ENCODE results near the gene GSC. TPM values are rescaled to one million over a fixed set of nuclear protein-coding genes. Genes with fewer than 3 reads are reported as not detected.
"Not testable (repeated sequence)": the region's sequence is repeated elsewhere in the genome, so short reads cannot be mapped to it uniquely, and the experiment has no call there.

The GSC gene
- total and polyA plus RNA-seq, 10 of the 15 experiments (the other 5 are each of a cell fraction or from before 2014, with no cell fraction given) = not detected

DNA sequence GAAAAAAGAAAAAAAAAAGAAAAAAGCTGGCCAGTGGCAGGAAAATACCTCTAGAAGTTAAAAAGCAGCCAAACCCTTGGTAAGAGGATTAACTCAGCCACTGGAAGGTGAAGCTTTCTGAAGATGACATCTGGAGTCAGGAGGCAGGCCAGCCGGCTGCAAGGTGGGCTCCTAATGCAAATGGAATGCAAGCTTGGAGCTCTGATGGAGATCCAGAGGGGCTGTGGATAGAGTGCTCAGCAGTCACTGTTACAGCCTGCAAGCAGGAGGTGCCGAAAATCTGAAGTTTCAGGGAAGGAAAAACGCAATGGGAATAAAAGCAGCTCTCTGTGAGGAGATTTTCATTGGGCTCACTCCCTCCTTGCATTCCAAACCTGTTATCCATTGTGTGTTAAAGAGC lies 41.0 kb downstream of the GSC start:
- Histone ChIP-seq H3K9me3 (replicated peaks; ENCODE audit: control insufficient read depth, insufficient read depth, low read length) (no peaks in the 10 kb centered on the region), H3K4me2 (ENCODE audit: control insufficient read depth, insufficient read depth) (no peak overlapping the region), H3K4me1 (ENCODE audit: control insufficient read depth, insufficient read depth, low read length) (no peaks in the 10 kb centered on the region), H3K4me3 (no peak overlapping the region), H4K20me1 (ENCODE audit: control insufficient read depth, insufficient read depth) (no peaks in the 10 kb centered on the region), H3K27me3 (replicated peaks in 1 of 2; ENCODE audit: control insufficient read depth in 2 of 2, insufficient read depth in 2 of 2, low read length in 1 of 2) (peaks cover 0 to 2% of the 10 kb centered on the region in 2 experiments; a peak in 2 of 4 replicates), H3K27ac (ENCODE audit: control insufficient read depth, insufficient read depth) (no peak overlapping the region), H3K9ac (ENCODE audit: control insufficient read depth, insufficient read depth, low read length) (no peak overlapping the region), H2AFZ (ENCODE audit: control insufficient read depth, low read depth, low read length) (no peak overlapping the region), H3K79me2 (ENCODE audit: control insufficient read depth, insufficient read depth, low read length) (no peaks in the 10 kb centered on the region), H3K36me3 (ENCODE audit: control insufficient read depth in 2 of 2, insufficient read depth in 2 of 2, low read length in 1 of 2) (no peaks in the 10 kb centered on the region)
- FAIRE-seq (no peak), DNase-seq (ENCODE audit: low read depth, low spot score) (no peak), ATAC-seq (no peak)
- TF ChIP-seq, protein P1, sequence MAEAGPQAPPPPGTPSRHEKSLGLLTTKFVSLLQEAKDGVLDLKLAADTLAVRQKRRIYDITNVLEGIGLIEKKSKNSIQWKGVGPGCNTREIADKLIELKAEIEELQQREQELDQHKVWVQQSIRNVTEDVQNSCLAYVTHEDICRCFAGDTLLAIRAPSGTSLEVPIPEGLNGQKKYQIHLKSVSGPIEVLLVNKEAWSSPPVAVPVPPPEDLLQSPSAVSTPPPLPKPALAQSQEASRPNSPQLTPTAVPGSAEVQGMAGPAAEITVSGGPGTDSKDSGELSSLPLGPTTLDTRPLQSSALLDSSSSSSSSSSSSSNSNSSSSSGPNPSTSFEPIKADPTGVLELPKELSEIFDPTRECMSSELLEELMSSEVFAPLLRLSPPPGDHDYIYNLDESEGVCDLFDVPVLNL (IDR thresholded peaks at IDR 0.05; ENCODE audit: low read depth, low read length) = no peak
- TF ChIP-seq EP300 (IDR thresholded peaks at IDR 0.05; ENCODE audit: borderline replicate concordance in 1 of 2, control insufficient read depth in 1 of 2, low read depth in 2 of 2, low read length in 2 of 2) (no peak), CEBPB (IDR thresholded peaks at IDR 0.05; ENCODE audit: borderline replicate concordance in 1 of 2, low read depth in 2 of 2, low read length in 2 of 2) (no peak), RELA (IDR thresholded peaks at IDR 0.05; ENCODE audit: borderline replicate concordance, partially characterized antibody) (no peak), TCF7 (IDR thresholded peaks at IDR 0.05; ENCODE audit: borderline replicate concordance) (no peak), BMI1 (IDR thresholded peaks at IDR 0.05; ENCODE audit: borderline replicate concordance) (no peak), ATF7 (IDR thresholded peaks at IDR 0.05; ENCODE audit: low read depth) (no peak)
- TF ChIP-seq, protein P2, sequence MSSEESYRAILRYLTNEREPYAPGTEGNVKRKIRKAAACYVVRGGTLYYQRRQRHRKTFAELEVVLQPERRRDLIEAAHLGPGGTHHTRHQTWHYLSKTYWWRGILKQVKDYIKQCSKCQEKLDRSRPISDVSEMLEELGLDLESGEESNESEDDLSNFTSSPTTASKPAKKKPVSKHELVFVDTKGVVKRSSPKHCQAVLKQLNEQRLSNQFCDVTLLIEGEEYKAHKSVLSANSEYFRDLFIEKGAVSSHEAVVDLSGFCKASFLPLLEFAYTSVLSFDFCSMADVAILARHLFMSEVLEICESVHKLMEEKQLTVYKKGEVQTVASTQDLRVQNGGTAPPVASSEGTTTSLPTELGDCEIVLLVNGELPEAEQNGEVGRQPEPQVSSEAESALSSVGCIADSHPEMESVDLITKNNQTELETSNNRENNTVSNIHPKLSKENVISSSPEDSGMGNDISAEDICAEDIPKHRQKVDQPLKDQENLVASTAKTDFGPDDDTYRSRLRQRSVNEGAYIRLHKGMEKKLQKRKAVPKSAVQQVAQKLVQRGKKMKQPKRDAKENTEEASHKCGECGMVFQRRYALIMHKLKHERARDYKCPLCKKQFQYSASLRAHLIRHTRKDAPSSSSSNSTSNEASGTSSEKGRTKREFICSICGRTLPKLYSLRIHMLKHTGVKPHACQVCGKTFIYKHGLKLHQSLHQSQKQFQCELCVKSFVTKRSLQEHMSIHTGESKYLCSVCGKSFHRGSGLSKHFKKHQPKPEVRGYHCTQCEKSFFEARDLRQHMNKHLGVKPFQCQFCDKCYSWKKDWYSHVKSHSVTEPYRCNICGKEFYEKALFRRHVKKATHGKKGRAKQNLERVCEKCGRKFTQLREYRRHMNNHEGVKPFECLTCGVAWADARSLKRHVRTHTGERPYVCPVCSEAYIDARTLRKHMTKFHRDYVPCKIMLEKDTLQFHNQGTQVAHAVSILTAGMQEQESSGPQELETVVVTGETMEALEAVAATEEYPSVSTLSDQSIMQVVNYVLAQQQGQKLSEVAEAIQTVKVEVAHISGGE (CRISPR knock-in tag; IDR thresholded peaks at IDR 0.05) = no peak
- ChIA-PET SMC1A (ENCODE audit: uncharacterized antibody, unreplicated experiment) (interaction anchor here (0.6 kb wide), 1 partner anchor 667 kb away, joined by 3 read pairs; no protein-coding TSS in a partner anchor), CTCF (interaction anchor here (1.0 kb wide), 1 partner anchor 41 kb away, joined by 3 read pairs; the partner anchor contains the start of gene GSC), POLR2A (interaction anchor here (0.6 to 0.7 kb wide), 2 partner anchors 202 to 836 kb away, joined by 3 to 6 read pairs; no protein-coding TSS in a partner anchor), RAD21 (ENCODE audit: unreplicated experiment) (no interaction called here)
- in situ Hi-C loops (cut with MboI) = no loop called here
- intact Hi-C loops (cut with micrococcal nuclease; ENCODE audit: unreplicated experiment) = no loop called here
- 29% methylated on average over 3 of the region's 3 CpGs for WGBS (ENCODE audit: insufficient coverage, insufficient replicate concordance, low lambda C conversion rate, missing lambda C conversion rate)
- no TSS peak for BruUV-seq (replicated peaks)

DNA sequence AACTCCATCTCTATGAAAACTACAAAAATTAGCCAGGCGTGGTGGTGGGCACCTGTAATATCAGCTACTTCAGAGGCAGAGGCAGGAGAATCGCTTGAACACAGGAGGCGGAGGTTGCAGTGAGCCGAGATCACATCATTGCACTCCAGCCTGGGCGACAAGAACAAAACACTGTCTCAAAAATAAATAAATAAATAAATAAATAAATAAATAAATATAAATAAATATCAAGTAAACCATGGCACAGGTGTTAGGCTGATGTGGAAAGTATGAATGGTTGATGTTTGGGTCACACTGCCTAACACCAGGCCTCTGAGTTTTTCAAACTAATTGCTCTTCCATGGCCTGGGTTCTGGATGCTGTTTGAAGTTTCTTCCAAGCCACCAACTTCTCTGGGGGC lies 41.5 kb downstream of the GSC start:
- H3K36me3 ChIP-seq (ENCODE audit: control insufficient read depth in 2 of 2, insufficient read depth in 2 of 2, low read length in 1 of 2); H2AFZ ChIP-seq (ENCODE audit: control insufficient read depth, low read depth, low read length); intact Hi-C loops (cut with micrococcal nuclease; ENCODE audit: unreplicated experiment); CTCF ChIA-PET; BruUV-seq (replicated peaks); H3K9me3 ChIP-seq (replicated peaks; ENCODE audit: control insufficient read depth, insufficient read depth, low read length); H3K4me1 ChIP-seq (ENCODE audit: control insufficient read depth, insufficient read depth, low read length); H4K20me1 ChIP-seq (ENCODE audit: control insufficient read depth, insufficient read depth); POLR2A ChIA-PET; H3K27ac ChIP-seq (ENCODE audit: control insufficient read depth, insufficient read depth); H3K4me2 ChIP-seq (ENCODE audit: control insufficient read depth, insufficient read depth); in situ Hi-C loops (cut with MboI); DNase-seq (ENCODE audit: low read depth, low spot score); H3K9ac ChIP-seq (ENCODE audit: control insufficient read depth, insufficient read depth, low read length); H3K27me3 ChIP-seq (replicated peaks in 1 of 2; ENCODE audit: control insufficient read depth in 2 of 2, insufficient read depth in 2 of 2, low read length in 1 of 2); ATAC-seq; RAD21 ChIA-PET (ENCODE audit: unreplicated experiment); FAIRE-seq; H3K4me3 ChIP-seq; H3K79me2 ChIP-seq (ENCODE audit: control insufficient read depth, insufficient read depth, low read length): not testable (repeated sequence)
- SMC1A ChIA-PET (ENCODE audit: uncharacterized antibody, unreplicated experiment) = interaction anchor here (0.6 kb wide), 1 partner anchor 667 kb away, joined by 3 read pairs; no protein-coding TSS in a partner anchor
- WGBS (ENCODE audit: insufficient coverage, insufficient replicate concordance, low lambda C conversion rate, missing lambda C conversion rate) = 57% methylated on average over 5 of the region's 5 CpGs
